Osteoblast (primary cell): Measurements from ENCODE around the gene WWOX. TPM values are rescaled to one million over a fixed set of nuclear protein-coding genes. Genes with fewer than 3 reads are reported as not detected.

Experiments used
- DNase-seq: peaks from one replicate; pipeline ENCODE4 v3.0.0; 2011; ENCODE audit warnings: low spot score, mixed read lengths; ENCODE audit not compliant: insufficient read length; ENCODE audit errors: missing footprints
- H2AFZ ChIP-seq: 2 replicates; pipeline ENCODE4 v1.6.0; 2011; ENCODE audit warnings: mild to moderate bottlenecking, low read length
- H3K27ac ChIP-seq: 2 replicates; pipeline ENCODE4 v1.5.1; 2011; ENCODE audit warnings: mild to moderate bottlenecking, low read depth, low read length, moderate library complexity
- H3K27me3 ChIP-seq: 2 replicates; pipeline ENCODE4 v1.6.0; 2012; ENCODE audit warnings: mild to moderate bottlenecking, control low read depth, inconsistent platforms, low read length, moderate library complexity; ENCODE audit not compliant: insufficient read depth
- H3K36me3 ChIP-seq: 2 replicates; pipeline ENCODE4 v1.5.1; 2011; ENCODE audit warnings: mild to moderate bottlenecking, low read length, control low read depth, moderate library complexity; ENCODE audit not compliant: insufficient read depth
- H3K4me1 ChIP-seq: 2 replicates; pipeline ENCODE4 v1.5.1; 2011; ENCODE audit warnings: mild to moderate bottlenecking, low read length, control low read depth, moderate library complexity; ENCODE audit not compliant: insufficient read depth
- H3K4me2 ChIP-seq: 2 replicates; pipeline ENCODE4 v1.6.0; 2011; ENCODE audit warnings: mild to moderate bottlenecking, low read length; ENCODE audit not compliant: insufficient read depth
- H3K4me3 ChIP-seq: fragments of 200-600 bp; sonication (generic); 3 replicates; pipeline ENCODE4 v1.5.1; 2012; ENCODE audit warnings: mild to moderate bottlenecking, low read length, inconsistent platforms; ENCODE audit not compliant: insufficient read depth
- H3K79me2 ChIP-seq: 2 replicates; pipeline ENCODE4 v1.6.0; 2012; ENCODE audit warnings: mild to moderate bottlenecking, low read length, control low read depth, inconsistent platforms; ENCODE audit not compliant: insufficient read depth
- H3K9me3 ChIP-seq: 2 replicates; pipeline ENCODE4 v1.5.1; 2011; ENCODE audit warnings: low read depth, low read length, control low read depth
- H4K20me1 ChIP-seq: 2 replicates; pipeline ENCODE4 v1.6.0; 2012; ENCODE audit warnings: mild to moderate bottlenecking, low read length, control low read depth; ENCODE audit not compliant: insufficient read depth
- CTCF ChIP-seq: IDR thresholded peaks from 2 replicates; pipeline ENCODE4 v1.5.1; 2011; ENCODE audit warnings: mild to moderate bottlenecking, low read depth, low read length, moderate library complexity; ENCODE audit errors: extremely low read depth
- total RNA-seq: library from RNA; depleted of rRNA; stranded (reverse); fragments of >200 nt; gene quantifications from 2 replicates; pipeline ENCODE4 v1.2.3, GENCODE V29; 2012

Gene WWOX
- total RNA-seq, 1 donor: 23.9 TPM

GRCh38 chr16:78464833-78465232, 365.4 kb downstream of the WWOX start:
- H4K20me1 ChIP-seq: no peaks in the 10 kb centered on the region
- H3K4me2 ChIP-seq: no peak overlapping the region
- H3K79me2 ChIP-seq: no peaks in the 10 kb centered on the region
- H2AFZ ChIP-seq: no peak overlapping the region
- no peak overlapping the region for H3K4me3 ChIP-seq
- H3K27me3 ChIP-seq: no peaks in the 10 kb centered on the region
- H3K36me3 ChIP-seq: no peaks in the 10 kb centered on the region
- no peak for DNase-seq
- H3K9me3 ChIP-seq: peaks cover 4% of the 10 kb centered on the region
- H3K4me1 ChIP-seq: no peaks in the 10 kb centered on the region
- TF ChIP-seq CTCF: no peak
- no peak overlapping the region for H3K27ac ChIP-seq

- Histone ChIP-seq H2AFZ (no peak overlapping the region), H3K4me1 (no peaks in the 10 kb centered on the region), H3K36me3 (no peaks in the 10 kb centered on the region), H3K27ac (no peak overlapping the region), H3K4me3 (no peak overlapping the region), H3K4me2 (no peak overlapping the region), H3K79me2 (no peaks in the 10 kb centered on the region), H3K9me3 (peaks cover 4% of the 10 kb centered on the region), H3K27me3 (no peaks in the 10 kb centered on the region), H4K20me1 (no peaks in the 10 kb centered on the region)
- no peak for TF ChIP-seq CTCF
- DNase-seq: no peak
Measured at GRCh38 chr16:78465730-78466129, 366.3 kb downstream of the WWOX start.

DNA sequence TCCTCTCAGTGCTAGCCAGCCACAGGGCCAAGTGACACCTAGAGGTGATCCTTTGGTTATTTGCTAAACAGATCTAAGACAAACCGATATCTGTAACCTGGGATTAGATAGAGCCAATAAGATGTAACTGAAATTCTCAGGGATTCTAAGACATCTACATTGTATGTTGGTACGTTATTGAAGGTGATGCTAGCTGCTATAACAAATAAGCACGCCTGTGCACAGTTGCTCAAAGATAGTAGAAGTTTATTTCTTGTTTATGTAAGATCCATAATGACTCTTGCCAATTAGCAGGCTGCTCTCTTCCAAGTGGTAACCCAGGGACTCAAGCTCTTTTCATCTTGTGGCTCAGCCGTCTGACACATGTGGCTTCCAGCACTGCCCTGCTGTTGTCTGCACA, 370.3 kb downstream of the WWOX start:
- Histone ChIP-seq H3K27ac (no peak overlapping the region), H3K4me1 (no peaks in the 10 kb centered on the region), H3K36me3 (no peaks in the 10 kb centered on the region), H3K9me3 (no peaks in the 10 kb centered on the region), H2AFZ (no peak overlapping the region), H3K4me3 (no peak overlapping the region), H3K79me2 (no peaks in the 10 kb centered on the region), H3K4me2 (no peak overlapping the region), H3K27me3 (no peaks in the 10 kb centered on the region), H4K20me1 (no peaks in the 10 kb centered on the region)
- DNase-seq: no peak
- no peak for TF ChIP-seq CTCF

DNA sequence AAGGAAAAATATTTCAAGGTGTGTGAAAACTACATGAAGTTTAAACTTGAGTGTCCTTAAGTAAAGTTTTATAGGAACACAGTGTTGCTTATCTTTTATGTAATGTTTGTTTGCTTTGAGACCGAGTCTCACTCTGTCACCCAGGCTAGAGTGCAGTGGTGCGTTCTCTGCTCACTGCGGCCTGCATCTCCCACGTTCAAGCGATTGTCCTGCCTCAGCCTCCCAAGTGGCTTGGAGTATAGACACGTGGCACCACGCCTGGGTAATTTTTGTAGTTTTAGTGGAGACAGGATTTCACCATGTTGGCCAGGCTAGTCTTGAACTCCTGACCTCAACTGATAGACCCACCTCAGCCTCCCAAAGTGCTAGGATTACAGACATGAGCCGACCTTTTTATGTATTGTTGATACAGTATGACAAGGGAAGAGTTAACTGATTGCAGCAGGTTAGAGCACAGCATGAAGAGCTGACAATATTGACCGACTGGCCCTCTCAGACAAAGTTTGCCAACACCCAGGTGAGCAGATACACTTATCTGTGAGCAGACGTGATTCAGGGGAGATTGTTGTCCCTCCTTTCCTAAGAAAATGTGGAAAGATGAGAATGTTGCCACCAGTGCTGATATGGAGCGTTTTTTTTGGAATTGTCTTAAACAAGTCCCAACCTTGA, 373.7 kb downstream of the WWOX start:
- no peaks in the 10 kb centered on the region for H4K20me1 ChIP-seq
- no peaks in the 10 kb centered on the region for H3K79me2 ChIP-seq
- no peak for DNase-seq
- no peaks in the 10 kb centered on the region for H3K4me1 ChIP-seq
- H3K36me3 ChIP-seq: no peaks in the 10 kb centered on the region
- no peak overlapping the region for H3K4me2 ChIP-seq
- no peak overlapping the region for H3K27ac ChIP-seq
- no peaks in the 10 kb centered on the region for H3K27me3 ChIP-seq
- H3K9me3 ChIP-seq: no peaks in the 10 kb centered on the region
- no peak overlapping the region for H2AFZ ChIP-seq
- TF ChIP-seq CTCF: no peak
- H3K4me3 ChIP-seq: no peak overlapping the region
